GM12892 (cell line): Measurements from ENCODE around the gene LONRF3.

ENCODE experiments used
- POLR2A ChIP-seq: IDR thresholded peaks from 2 replicates; pipeline ENCODE4 v1.6.1; 2011; ENCODE audit warnings: low read depth, low read length, control low read depth
- TAF1 ChIP-seq: IDR thresholded peaks from 2 replicates; pipeline ENCODE4 v1.6.1; 2011; ENCODE audit warnings: low read depth, mild to moderate bottlenecking, control low read depth, low read length, borderline replicate concordance

- TF ChIP-seq POLR2A (no peak), TAF1 (no peak)
These were observed 1.6 kb downstream of the LONRF3 start for GRCh38 chrX:118975831-118976598.
